HG03457 (cell line): Measurements from ENCODE around the gene ERO1A.
"Not testable (repeated sequence)": the region's sequence is repeated elsewhere in the genome, so short reads cannot be mapped to it uniquely, and the experiment has no call there.

Experiments
- ATAC-seq: cut with Tn5 transposase; IDR thresholded peaks from one replicate; pipeline ENCODE4 v1.9.1; 2021; ENCODE audit warnings: moderate number of reproducible peaks; ENCODE audit not compliant: unreplicated experiment

ERO1A gene, protein sequence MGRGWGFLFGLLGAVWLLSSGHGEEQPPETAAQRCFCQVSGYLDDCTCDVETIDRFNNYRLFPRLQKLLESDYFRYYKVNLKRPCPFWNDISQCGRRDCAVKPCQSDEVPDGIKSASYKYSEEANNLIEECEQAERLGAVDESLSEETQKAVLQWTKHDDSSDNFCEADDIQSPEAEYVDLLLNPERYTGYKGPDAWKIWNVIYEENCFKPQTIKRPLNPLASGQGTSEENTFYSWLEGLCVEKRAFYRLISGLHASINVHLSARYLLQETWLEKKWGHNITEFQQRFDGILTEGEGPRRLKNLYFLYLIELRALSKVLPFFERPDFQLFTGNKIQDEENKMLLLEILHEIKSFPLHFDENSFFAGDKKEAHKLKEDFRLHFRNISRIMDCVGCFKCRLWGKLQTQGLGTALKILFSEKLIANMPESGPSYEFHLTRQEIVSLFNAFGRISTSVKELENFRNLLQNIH

DNA sequence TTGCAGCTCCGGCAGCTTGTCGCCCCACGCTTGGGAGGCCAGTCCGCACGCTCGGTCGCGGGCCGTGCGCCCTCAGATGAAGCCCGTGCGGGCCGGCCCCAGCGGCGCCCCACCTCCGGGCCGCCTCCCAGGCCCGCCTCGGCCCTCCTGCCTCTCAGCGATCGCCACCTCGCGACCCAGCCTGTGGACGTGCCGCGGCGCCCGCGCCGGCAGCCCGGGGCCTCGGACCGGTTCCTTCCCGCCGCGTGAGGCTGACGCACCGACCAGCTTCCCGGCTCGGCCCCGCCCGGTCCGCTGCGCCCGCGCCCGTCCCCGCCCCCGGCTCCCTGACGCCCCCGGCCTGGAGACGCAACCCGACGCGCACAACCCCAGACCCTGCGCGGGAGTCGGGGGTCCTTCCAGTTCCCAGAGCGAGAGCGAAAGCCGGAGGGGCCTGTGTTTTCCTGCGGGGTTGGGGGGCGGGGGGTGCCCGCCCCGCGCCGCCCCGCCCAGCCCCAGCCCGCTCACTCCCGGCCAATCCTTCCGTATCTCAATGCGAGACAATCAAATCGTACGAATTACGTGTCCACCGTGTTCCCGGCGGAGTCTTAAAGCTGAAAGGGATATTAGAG lies at the start of gene ERO1A:
TSS of gene ERO1A (minus strand) at position 78 of the 611 bp plus-strand sequence. CDS start at position 1, 77 bp downstream.
- peak; percentile 56 for ATAC-seq

- no peak for ATAC-seq
These were observed 46.5 kb upstream of the ERO1A start for GRCh38 chr14:52741865-52742264.

- ATAC-seq: no peak
These were observed 45.4 kb upstream of the ERO1A start for GRCh38 chr14:52740751-52741150.

DNA sequence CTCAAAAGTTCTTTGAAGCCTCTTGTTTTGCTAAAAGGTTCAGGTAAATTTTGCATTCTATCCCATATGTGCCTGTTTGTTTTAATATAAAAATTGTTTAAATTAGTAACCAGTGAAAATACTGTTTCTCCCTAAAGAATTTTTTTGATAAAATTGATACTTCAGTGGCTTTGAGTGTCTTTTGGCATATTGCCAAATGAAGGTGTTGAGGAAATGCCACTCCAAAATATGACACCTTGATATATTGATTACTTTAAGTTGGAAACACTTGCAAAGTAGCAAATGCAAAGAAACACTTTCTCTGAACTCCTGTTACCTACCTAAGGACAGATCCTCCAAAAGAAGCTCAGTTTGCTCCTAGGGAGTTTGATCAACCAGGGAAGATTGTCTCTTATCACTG lies 43.1 kb upstream of the ERO1A start:
- ATAC-seq: no peak

- ATAC-seq: no peak
These were observed 40.6 kb upstream of the ERO1A start for GRCh38 chr14:52735921-52736489.

DNA sequence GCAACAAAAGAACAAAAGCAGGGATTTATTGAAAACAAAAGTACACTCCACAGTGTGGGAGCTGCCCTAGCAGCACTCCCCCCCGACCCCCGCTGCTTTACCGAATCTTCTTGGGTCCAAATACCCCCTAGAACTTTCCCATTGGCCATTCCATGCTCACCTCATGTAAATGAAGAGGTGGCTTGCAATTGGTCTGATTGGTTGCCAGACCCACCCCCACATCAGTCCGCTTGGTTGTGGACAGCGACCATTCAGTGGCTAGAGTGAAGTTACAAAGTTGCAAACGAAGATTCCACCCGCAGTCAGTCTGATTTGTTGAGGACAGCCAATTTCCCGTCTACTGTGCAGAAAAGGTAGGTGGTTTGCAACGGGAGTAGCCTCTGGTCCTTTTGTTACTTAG lies 38.5 kb upstream of the ERO1A start:
- ATAC-seq: no peak

GRCh38 chr14:52730709-52731111 lies 35.4 kb upstream of the ERO1A start:
- peak; percentile 0 for ATAC-seq

DNA sequence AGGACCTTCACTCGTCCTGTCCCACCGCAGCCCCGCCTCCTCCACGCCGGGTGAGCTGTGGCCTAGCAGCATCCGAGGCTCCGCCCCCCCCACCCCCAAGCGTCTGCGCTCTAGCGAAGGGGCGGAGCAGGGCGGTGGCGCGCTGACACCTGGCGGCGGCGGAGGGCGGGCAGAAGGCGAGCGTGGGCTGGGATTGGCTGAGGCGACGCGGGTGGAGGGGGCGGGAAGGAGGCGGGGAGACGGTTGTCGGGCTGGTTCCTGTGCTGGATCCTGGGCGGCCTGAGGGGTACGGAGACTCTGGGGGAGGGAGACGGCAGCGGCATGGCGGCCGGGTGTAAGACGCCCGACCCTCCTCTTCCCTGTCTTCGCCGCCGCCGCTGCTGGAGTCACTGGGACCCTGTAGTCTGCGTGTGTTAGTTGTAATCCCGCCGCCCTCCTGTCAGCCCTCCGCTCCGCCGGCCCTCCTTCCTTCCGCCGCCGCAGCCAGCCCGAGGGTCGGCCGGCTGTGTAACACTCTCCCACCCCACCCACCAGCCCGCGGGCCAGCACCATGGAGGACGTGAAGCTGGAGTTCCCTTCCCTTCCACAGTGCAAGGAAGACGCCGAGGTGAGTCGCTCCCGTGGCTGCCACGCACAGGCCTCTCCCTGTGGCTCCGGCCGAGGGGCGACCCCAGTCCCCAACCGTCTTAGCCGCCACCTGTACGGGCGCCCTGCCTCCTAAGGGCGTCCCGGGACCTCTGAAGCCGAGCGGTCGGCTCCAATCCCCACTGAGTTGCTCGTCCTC lies 34.8 kb upstream of the ERO1A start, which contains the start of gene STYX:
TSS of gene STYX (plus strand) at position 242 of the 784 bp plus-strand sequence. CDS start at position 551, 309 bp downstream.
- ATAC-seq: peak; percentile 91

DNA sequence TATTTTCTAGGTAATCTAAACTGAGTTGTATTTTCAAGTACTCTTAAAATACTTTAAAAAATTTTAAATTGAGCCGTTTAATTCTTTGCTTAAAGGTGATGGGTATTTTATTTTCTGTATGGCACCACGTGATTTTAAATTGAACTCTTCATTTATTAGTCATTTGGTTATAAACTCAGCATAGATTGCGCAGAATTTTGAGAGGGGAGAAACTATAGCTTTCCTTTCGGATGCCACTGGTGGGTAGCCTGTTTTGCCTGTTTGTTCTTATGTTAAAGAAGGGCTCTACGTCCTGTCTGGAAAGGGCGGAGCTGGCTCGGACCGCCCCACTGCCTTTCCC lies 34.2 kb upstream of the ERO1A start:
- no peak for ATAC-seq

- ATAC-seq: not testable (repeated sequence)
These were observed 33.7 kb upstream of the ERO1A start for GRCh38 chr14:52729035-52729434.

GRCh38 chr14:52727509-52727908 lies 32.2 kb upstream of the ERO1A start:
- not testable (repeated sequence) for ATAC-seq

DNA sequence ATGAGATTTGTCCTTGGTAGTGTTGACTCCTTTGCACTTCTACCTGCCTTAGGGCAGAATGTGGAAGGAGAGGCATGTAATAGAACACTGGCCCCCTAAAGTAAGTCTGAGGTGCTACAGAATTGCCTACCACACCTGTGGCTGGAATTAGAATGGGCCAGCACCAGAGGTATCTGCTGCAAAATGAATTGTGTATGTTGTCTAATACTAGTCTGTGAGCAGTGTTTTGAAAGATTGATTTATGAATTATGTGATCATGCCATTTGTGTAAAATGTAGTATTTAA lies 28.9 kb upstream of the ERO1A start:
- ATAC-seq: no peak

GRCh38 chr14:52723514-52724359 lies 28.4 kb upstream of the ERO1A start:
- no peak for ATAC-seq

DNA sequence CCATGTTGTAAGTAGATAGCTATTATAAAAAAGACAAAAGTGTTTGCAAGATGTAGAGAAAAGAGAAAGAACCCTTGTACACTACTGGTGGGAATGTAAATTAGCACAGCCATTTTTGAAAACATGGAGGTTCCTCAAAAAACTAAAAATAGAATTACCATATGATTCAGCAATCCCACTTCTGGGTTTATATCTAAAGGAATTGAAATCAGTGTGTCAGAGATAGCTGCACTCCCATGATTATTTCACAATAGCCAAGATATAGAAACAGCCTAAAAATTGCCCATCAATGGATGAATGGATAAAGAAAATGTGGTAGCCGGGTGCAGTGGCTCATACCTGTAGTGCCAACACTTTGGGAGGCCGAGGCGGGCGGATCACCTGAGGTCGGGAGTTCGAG lies 20.8 kb upstream of the ERO1A start:
- ATAC-seq: no peak

GRCh38 chr14:52711666-52712065 lies 16.3 kb upstream of the ERO1A start:
- ATAC-seq: no peak

- peak; percentile 95 for ATAC-seq
These were observed 11.7 kb upstream of the ERO1A start, which contains the start of gene PSMC6 for GRCh38 chr14:52706724-52707706. Gene PSMC6, plus strand, starts transcription at chr14:52707200. Its CDS starts 20 bp downstream, at chr14:52707220.

DNA sequence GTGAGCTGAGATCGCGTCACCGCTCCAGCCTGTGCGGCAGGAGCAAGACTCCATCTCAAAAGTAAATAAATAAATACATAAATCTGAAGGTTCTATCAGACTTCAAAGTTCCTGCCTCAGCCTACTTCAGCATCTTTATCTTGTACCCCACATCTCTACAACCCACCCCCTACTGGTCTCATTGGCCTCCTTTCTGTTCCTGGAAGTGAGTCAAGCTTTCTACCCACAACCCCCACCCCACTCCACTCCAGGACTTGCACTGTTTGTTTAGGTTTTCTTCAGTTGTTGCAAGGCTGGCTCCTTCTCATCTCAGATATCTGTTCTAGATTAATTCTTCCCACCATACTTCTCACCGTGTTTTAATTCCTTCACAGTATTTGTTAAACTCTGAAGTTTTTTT lies 10.9 kb upstream of the ERO1A start:
- no peak for ATAC-seq

DNA sequence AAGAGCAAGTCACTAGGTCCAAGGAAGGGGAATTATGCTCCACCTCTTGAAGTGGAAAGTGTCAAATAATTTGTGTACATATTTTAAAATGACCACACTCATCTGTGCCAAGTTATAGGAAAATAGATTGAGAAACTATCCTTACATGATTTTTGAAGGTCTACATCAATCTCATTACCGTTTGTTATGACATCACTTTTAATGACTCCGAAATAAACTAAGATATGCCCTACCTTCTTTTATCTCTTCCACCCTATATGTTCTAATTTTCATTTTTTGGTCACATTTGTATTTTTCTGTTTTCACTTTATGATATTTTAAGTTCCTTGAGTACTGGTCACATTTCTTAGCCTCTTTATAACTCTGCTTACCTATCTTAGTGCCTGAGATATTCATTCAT lies 8.3 kb upstream of the ERO1A start:
- no peak for ATAC-seq

DNA sequence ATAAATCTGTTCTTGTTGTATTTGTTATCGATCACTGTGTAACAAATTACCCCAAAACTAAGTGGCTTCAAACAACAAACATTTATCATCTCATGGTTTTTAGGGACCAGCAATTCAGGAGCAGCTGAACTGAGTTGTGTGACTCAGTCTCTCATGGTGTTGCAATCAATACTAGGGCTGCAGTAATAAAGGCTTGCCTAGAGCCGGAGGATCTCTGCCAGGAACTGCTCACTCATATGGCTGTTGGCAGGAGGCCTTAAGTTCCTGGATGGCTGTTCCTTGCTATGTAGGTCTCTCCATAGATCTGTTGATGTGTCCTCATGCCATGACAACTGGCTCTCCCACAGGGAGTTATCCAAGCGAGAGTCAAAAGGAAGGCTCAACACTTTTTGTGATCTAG lies 7.9 kb upstream of the ERO1A start:
- ATAC-seq: no peak
